Mesothelial cell of epicardium (in vitro differentiated cells): ENCODE data around the gene WDR87. TPM values are rescaled to one million over a fixed set of nuclear protein-coding genes. Genes with fewer than 3 reads are reported as not detected.

ENCODE experiments used
- DNase-seq, 2 experiments: peaks; one replicate each; pipeline ENCODE4 v3.0.0; 2021; ENCODE audit warnings: low spot score in 2 of 2; ENCODE audit not compliant: unreplicated experiment in 2 of 2
- H3K27ac Mint-ChIP-seq: 2 replicates; pipeline ENCODE4 v1.8.0; 2021; ENCODE audit warnings: mixed read lengths
- H3K27me3 Mint-ChIP-seq: 2 replicates; pipeline ENCODE4 v1.8.0; 2021; ENCODE audit warnings: low read depth, mixed read lengths
- H3K36me3 Mint-ChIP-seq: 2 replicates; pipeline ENCODE4 v1.8.0; 2021; ENCODE audit warnings: mixed read lengths
- H3K4me1 Mint-ChIP-seq: 2 replicates; pipeline ENCODE4 v1.8.0; 2021; ENCODE audit warnings: mixed read lengths
- H3K4me3 Mint-ChIP-seq: 2 replicates; pipeline ENCODE4 v1.8.0; 2021; ENCODE audit warnings: mild to moderate bottlenecking, moderate library complexity, mixed read lengths
- H3K9me3 Mint-ChIP-seq: 2 replicates; pipeline ENCODE4 v1.8.0; 2021; ENCODE audit warnings: mixed read lengths
- total RNA-seq: library from RNA; stranded (reverse); gene quantifications from 3 replicates; pipeline ENCODE4 v1.2.1, GENCODE V29; 2021
- TF ChIP-seq, protein P1 (sequence below): fragments of 200-600 bp; sonication (generic); IDR thresholded peaks from one replicate; pipeline ENCODE4 v1.5.0; 2021; ENCODE audit warnings: antibody characterized with exemption; ENCODE audit not compliant: unreplicated experiment

Gene WDR87
- total RNA-seq, 1 donor from 2014 or later = not detected

DNA sequence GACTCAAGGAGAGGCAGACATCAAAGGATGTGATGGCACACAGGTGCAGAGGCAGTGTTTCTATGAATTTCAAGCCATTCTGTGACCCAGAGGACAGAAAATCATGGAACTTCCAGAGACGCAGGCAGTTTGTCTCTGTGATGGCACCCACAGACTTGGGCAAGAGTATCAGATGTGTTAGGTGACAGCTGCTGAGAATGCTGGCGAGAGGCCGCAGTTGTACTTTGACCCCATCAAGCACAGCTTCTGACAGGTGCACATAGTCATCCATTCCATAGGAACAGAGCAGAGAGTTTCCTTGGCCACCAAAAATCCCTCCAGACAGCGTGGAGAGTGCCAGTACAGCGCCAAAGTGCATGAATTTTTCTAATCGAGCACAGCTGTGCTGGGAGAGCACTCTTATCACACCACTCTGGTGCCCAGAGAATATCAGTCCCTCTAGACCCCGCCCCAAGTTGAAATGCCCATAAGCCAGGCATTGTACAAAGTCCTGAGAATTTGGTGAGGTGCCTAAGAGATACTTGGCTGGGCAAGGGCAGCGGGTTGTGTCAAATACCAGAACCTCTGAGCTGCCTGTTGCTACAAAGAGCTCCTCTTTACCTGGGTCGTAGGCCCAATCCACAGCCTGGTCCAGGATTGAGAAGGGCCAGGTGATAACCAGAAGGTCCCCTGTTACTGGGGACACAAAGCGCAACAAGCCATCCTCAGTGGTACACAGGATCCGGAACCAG, 12.4 kb downstream of the WDR87 start:
- Mint-ChIP-seq H3K9me3 (no peaks in the 10 kb centered on the region), H3K27me3 (peaks cover 27% of the 10 kb centered on the region)
- no peak for DNase-seq

DNA sequence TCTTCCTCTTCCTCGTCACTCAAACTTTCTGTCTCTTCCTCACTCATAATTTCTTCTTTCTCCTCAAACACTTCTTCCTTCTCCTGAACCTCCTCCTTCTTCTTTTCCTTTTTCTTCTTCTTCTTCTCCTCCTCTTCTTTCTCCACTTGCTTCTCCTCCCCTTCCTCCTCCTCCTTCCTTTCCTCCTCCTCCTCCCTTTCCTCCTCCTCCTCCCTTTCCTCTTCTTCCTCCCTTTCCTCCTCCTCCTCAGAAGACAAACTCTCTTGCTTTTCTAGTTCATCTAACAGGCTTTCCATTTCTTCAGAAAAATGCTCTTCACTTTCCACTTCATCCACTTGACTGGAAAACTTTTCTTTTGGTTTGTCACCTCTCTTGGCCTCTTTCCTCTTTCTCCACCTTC, 19.8 kb downstream of the WDR87 start:
- no peak overlapping the region for H3K27ac Mint-ChIP-seq
- H3K36me3 Mint-ChIP-seq = no peaks in the 10 kb centered on the region
- H3K27me3 Mint-ChIP-seq = peaks cover 2% of the 10 kb centered on the region
- DNase-seq = no peak
- TF ChIP-seq, protein P1, sequence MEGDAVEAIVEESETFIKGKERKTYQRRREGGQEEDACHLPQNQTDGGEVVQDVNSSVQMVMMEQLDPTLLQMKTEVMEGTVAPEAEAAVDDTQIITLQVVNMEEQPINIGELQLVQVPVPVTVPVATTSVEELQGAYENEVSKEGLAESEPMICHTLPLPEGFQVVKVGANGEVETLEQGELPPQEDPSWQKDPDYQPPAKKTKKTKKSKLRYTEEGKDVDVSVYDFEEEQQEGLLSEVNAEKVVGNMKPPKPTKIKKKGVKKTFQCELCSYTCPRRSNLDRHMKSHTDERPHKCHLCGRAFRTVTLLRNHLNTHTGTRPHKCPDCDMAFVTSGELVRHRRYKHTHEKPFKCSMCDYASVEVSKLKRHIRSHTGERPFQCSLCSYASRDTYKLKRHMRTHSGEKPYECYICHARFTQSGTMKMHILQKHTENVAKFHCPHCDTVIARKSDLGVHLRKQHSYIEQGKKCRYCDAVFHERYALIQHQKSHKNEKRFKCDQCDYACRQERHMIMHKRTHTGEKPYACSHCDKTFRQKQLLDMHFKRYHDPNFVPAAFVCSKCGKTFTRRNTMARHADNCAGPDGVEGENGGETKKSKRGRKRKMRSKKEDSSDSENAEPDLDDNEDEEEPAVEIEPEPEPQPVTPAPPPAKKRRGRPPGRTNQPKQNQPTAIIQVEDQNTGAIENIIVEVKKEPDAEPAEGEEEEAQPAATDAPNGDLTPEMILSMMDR = no peak
- peaks cover 23% of the 10 kb centered on the region for H3K9me3 Mint-ChIP-seq
- H3K4me1 Mint-ChIP-seq = no peaks in the 10 kb centered on the region
- H3K4me3 Mint-ChIP-seq = no peak overlapping the region

More for the DNA sequence above, 12.4 kb downstream of the WDR87 start:
- TF ChIP-seq, protein P1 = no peak
- no peaks in the 10 kb centered on the region for H3K36me3 Mint-ChIP-seq
- H3K4me3 Mint-ChIP-seq = no peak overlapping the region
- no peaks in the 10 kb centered on the region for H3K4me1 Mint-ChIP-seq
- H3K27ac Mint-ChIP-seq = no peak overlapping the region

DNA sequence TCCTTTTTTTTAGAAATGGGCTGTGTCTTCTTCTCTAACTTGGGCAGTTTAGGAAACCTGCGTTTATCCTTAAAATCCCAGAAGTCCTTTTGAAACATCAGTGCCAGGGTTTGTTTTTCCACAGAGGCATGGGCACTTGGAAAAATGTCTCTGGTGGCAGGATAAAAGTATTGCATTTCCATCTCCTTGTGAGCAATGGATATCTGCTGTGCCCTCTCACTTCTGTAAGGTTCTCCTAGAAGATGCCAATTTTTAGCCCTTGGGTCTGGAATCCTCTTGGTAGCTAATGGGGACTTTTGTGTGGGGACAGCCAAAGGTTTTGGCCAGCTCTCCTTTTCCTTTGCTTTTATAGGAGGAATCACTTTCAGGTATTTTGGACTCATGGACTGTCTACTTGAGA, 21.0 kb downstream of the WDR87 start:
- no peaks in the 10 kb centered on the region for H3K36me3 Mint-ChIP-seq
- TF ChIP-seq, protein P1 = no peak
- H3K27ac Mint-ChIP-seq = no peak overlapping the region
- H3K9me3 Mint-ChIP-seq = peaks cover 24% of the 10 kb centered on the region
- H3K27me3 Mint-ChIP-seq = no peaks in the 10 kb centered on the region
- no peaks in the 10 kb centered on the region for H3K4me1 Mint-ChIP-seq
- DNase-seq = no peak
- H3K4me3 Mint-ChIP-seq = no peak overlapping the region

DNA sequence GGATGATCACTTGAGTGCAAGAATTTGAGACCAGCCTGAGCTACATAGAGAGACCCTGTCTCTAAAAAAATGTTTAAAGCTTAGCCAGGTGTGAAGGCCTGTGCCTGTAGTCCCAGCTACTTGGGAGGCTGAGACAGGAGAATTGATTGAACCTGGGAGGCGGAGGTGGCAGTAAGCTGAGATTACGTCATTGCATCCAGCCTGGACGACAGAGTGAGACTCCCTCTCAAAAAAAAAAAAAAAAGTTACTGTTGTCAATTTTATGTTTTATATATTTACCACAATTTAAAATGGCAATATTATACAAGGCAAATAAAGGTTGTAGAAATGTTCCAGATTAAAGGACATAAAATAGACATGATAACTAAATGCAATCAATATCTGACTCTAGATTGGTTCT, 29.2 kb downstream of the WDR87 start:
- Mint-ChIP-seq H3K27me3 (no peaks in the 10 kb centered on the region), H3K9me3 (peaks cover 13% of the 10 kb centered on the region), H3K27ac (no peak overlapping the region), H3K36me3 (no peaks in the 10 kb centered on the region), H3K4me1 (no peaks in the 10 kb centered on the region), H3K4me3 (no peak overlapping the region)
- DNase-seq = no peak
- TF ChIP-seq, protein P1 = no peak

DNA sequence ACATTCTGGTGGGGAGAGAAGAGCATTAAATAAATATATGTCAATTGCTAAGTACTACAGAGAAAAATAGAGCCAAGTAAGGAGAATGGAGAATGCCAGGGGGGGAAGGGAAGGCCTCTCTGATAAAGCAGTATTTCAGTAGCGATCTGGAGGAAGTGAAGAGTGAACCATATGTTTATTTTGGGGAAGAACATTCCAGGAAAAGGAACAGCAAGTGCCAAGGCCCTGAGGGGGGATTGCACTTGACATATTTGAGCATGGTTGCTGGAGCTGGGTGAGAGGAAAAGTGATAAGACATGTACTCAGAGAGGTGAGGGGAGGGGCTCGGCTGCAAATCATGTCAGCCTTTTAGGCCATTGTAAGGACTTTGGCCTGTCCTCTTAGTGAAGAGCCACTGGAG, 30.4 kb downstream of the WDR87 start:
- H3K36me3 Mint-ChIP-seq = no peaks in the 10 kb centered on the region
- H3K9me3 Mint-ChIP-seq = peaks cover 14% of the 10 kb centered on the region
- H3K27me3 Mint-ChIP-seq = no peaks in the 10 kb centered on the region
- no peak for DNase-seq
- H3K4me3 Mint-ChIP-seq = no peak overlapping the region
- H3K27ac Mint-ChIP-seq = no peak overlapping the region
- no peaks in the 10 kb centered on the region for H3K4me1 Mint-ChIP-seq
- TF ChIP-seq, protein P1 = no peak
